DND-41 (cell line): Measurements from ENCODE around the gene RTN1.
A peak's percentile ranks its signal among the peaks of the same experiment; 100 is the strongest.

ENCODE experiments used
- ATAC-seq: fragments of 200-7000 bp; cut with Tn5 transposase; 3 replicates; pipeline ENCODE4 v1.9.1; 2021; ENCODE audit warnings: low read depth; ENCODE audit not compliant: insufficient read depth
- DNase-seq: peaks from one replicate; pipeline ENCODE4 v3.0.0-alpha.2; 2020
- H2AFZ ChIP-seq: 2 replicates; pipeline ENCODE4 v1.6.0; 2012; ENCODE audit warnings: low read depth, low read length
- H3K27ac ChIP-seq: 2 replicates; pipeline ENCODE4 v1.5.1; 2012; ENCODE audit warnings: low read length, inconsistent platforms
- H3K27me3 ChIP-seq: fragments of 200-600 bp; sonication (generic); 2 replicates; pipeline ENCODE4 v1.6.0; 2012; ENCODE audit warnings: low read length, mild to moderate bottlenecking, inconsistent platforms; ENCODE audit not compliant: insufficient read depth, poor library complexity
- H3K36me3 ChIP-seq: 2 replicates; pipeline ENCODE4 v1.5.1; 2012; ENCODE audit warnings: low read length, inconsistent platforms; ENCODE audit not compliant: insufficient read depth
- H3K4me1 ChIP-seq: 2 replicates; pipeline ENCODE4 v1.5.1; 2012; ENCODE audit warnings: mild to moderate bottlenecking, low read length; ENCODE audit not compliant: insufficient read depth
- H3K4me2 ChIP-seq: 2 replicates; pipeline ENCODE4 v1.6.0; 2012; ENCODE audit warnings: mild to moderate bottlenecking, moderate library complexity, low read length, inconsistent platforms; ENCODE audit not compliant: insufficient read depth
- H3K4me3 ChIP-seq, 2 experiments: fragments of 200-600 bp in 1 of 2; shearing (Covaris generic) in 1 of 2; 2 replicates each; pipeline ENCODE4 v1.5.1; 2012 to 2016; ENCODE audit warnings: inconsistent platforms in 2 of 2, low read length in 2 of 2, mild to moderate bottlenecking in 2 of 2, low read depth in 1 of 2, moderate library complexity in 1 of 2
- H3K79me2 ChIP-seq: 2 replicates; pipeline ENCODE4 v1.6.0; 2012; ENCODE audit warnings: low read length, inconsistent platforms; ENCODE audit not compliant: insufficient read depth
- H3K9ac ChIP-seq: 2 replicates; pipeline ENCODE4 v1.6.0; 2012; ENCODE audit warnings: low read depth, mild to moderate bottlenecking, inconsistent platforms, low read length, moderate library complexity
- H3K9me3 ChIP-seq: 2 replicates; pipeline ENCODE4 v1.5.1; 2012; ENCODE audit warnings: low read length, moderate library complexity, mild to moderate bottlenecking, inconsistent platforms; ENCODE audit not compliant: insufficient read depth, severe bottlenecking
- H4K20me1 ChIP-seq: 2 replicates; pipeline ENCODE4 v1.6.0; 2012; ENCODE audit warnings: low read length; ENCODE audit not compliant: insufficient read depth
- EZH2 ChIP-seq: IDR thresholded peaks from 3 replicates; pipeline ENCODE4 v1.6.1; 2012; ENCODE audit warnings: borderline replicate concordance, low read depth, mild to moderate bottlenecking, moderate library complexity, low read length, inconsistent platforms; ENCODE audit not compliant: severe bottlenecking
- TF ChIP-seq, protein P1 (sequence below): IDR thresholded peaks from 2 replicates; pipeline ENCODE4 v1.5.1; 2012; ENCODE audit warnings: borderline replicate concordance, low read length, moderate library complexity, mild to moderate bottlenecking; ENCODE audit not compliant: poor library complexity, severe bottlenecking; ENCODE audit errors: extremely low read depth

Gene RTN1

DNA sequence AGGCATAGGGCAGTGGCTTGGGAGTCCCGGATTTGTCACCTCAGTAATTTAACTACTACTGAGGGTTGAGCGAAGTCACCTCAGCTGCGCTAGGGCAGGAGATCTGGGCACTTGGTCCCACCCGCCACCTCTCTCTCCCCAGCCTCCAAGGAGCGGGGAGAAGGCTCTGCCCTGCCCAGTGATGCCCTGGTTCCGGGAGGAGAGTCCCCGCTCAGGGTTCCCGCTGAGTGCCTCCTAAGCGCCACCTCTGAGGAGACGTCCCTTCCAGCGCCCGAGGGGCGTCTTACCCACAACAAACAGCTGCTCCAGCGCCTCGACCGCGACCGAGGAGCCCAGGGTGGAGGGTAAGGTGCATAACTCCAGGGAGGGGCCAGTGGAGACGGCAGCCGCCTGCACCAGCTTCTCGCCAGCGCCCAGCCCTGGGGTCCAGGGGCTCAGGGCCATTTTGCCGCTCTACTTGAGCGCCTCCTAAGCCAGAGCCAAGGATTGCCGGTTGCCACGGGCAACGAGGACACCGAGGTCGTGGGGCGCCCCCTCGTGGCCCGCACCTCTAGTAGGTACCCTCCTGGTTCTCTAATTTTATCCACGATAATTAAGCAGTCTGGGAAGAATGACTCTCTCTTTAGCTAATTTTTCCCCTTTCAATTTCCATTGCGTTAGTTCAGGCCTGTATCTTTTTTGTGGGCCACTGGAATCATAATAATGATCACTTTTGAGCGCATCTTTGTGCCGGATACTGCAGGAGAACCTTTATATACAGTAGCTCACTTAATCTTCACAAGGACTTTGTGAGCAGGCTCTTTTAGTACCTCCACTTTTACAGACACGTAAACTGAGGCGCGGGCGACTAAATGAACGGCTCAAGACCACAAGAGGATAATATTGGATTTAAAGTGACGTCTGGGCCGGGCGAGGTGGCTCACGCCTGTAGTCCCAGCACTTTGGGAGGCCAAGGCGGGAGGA, 294.0 kb downstream of the RTN1 start, which contains the start of gene CCDC175:
TSS of gene CCDC175 (minus strand) at position 481 of the 963 bp plus-strand sequence. CDS start at position 444, 37 bp downstream.
- peak; percentile 6 for DNase-seq
- TF ChIP-seq, protein P1, sequence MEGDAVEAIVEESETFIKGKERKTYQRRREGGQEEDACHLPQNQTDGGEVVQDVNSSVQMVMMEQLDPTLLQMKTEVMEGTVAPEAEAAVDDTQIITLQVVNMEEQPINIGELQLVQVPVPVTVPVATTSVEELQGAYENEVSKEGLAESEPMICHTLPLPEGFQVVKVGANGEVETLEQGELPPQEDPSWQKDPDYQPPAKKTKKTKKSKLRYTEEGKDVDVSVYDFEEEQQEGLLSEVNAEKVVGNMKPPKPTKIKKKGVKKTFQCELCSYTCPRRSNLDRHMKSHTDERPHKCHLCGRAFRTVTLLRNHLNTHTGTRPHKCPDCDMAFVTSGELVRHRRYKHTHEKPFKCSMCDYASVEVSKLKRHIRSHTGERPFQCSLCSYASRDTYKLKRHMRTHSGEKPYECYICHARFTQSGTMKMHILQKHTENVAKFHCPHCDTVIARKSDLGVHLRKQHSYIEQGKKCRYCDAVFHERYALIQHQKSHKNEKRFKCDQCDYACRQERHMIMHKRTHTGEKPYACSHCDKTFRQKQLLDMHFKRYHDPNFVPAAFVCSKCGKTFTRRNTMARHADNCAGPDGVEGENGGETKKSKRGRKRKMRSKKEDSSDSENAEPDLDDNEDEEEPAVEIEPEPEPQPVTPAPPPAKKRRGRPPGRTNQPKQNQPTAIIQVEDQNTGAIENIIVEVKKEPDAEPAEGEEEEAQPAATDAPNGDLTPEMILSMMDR: peak; percentile 24
- no peak for TF ChIP-seq EZH2
- Histone ChIP-seq H3K4me2 (no peak within 1 kb of the TSS), H3K4me1 (no peaks in the 10 kb centered on the region), H3K4me3 (no peak within 1 kb of the TSS), H3K27me3 (no peaks in the 10 kb centered on the region), H2AFZ (no peak within 1 kb of the TSS), H3K9ac (no peak within 1 kb of the TSS), H4K20me1 (no peaks in the 10 kb centered on the region), H3K79me2 (no peaks in the 10 kb centered on the region), H3K9me3 (no peaks in the 10 kb centered on the region), H3K36me3 (no peaks in the 10 kb centered on the region), H3K27ac (no peak within 1 kb of the TSS)
- peak; percentile 29; the same call in 1 of the 3 replicates for ATAC-seq

DNA sequence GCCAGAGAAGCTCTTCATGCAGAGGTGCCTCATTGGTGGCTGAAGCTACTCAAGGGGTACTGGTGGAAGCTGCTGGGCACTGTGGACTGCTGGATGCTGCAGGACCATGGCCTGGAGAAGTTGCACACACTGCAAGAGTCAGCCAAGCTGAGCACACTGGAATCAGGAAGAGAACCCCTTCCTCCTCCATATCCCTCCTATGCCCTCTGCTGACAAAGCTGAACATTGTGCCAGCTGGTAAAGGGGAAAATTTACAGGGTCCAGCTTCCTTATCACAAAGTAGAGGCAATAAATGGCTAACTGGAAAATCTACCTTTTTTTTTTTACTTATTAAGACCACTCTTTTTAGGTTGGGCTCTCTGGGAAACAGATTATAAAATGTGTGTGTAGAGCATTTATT, 300.5 kb downstream of the RTN1 start:
- no peak for ATAC-seq
- no peak for TF ChIP-seq EZH2
- TF ChIP-seq, protein P1: peak; percentile 42
- Histone ChIP-seq H2AFZ (no peak overlapping the region), H3K9me3 (no peaks in the 10 kb centered on the region), H4K20me1 (no peaks in the 10 kb centered on the region), H3K4me2 (no peak overlapping the region), H3K4me1 (no peaks in the 10 kb centered on the region), H3K27ac (no peak overlapping the region), H3K27me3 (peaks cover 6% of the 10 kb centered on the region), H3K9ac (no peak overlapping the region), H3K36me3 (no peaks in the 10 kb centered on the region), H3K4me3 (no peak overlapping the region), H3K79me2 (no peaks in the 10 kb centered on the region)
- no peak for DNase-seq

- no peaks in the 10 kb centered on the region for H3K4me1 ChIP-seq
- H3K27ac ChIP-seq: no peak overlapping the region
- H2AFZ ChIP-seq: no peak overlapping the region
- H3K79me2 ChIP-seq: no peaks in the 10 kb centered on the region
- no peaks in the 10 kb centered on the region for H3K9me3 ChIP-seq
- no peaks in the 10 kb centered on the region for H4K20me1 ChIP-seq
- no peak overlapping the region for H3K9ac ChIP-seq
- peaks cover 6% of the 10 kb centered on the region for H3K27me3 ChIP-seq
- ATAC-seq: no peak
- no peak overlapping the region for H3K4me3 ChIP-seq
- H3K4me2 ChIP-seq: no peak overlapping the region
- no peak for DNase-seq
- no peaks in the 10 kb centered on the region for H3K36me3 ChIP-seq
- TF ChIP-seq EZH2: no peak
- TF ChIP-seq, protein P1: no peak
These were observed 303.9 kb downstream of the RTN1 start for GRCh38 chr14:59566725-59567124.
